CD14-positive monocyte (primary cell): ENCODE results near the gene LPIN1. TPM values are rescaled to one million over a fixed set of nuclear protein-coding genes. Genes with fewer than 3 reads are reported as not detected.

Source experiments
- DNase-seq, 3 donors: peaks; one replicate each; pipeline ENCODE4 v3.0.0-alpha.2; 2011 to 2022
- H2AFZ ChIP-seq: 2 replicates; pipeline ENCODE4 v1.6.0; 2012; ENCODE audit warnings: mild to moderate bottlenecking, low read depth, low read length, inconsistent platforms; ENCODE audit not compliant: insufficient read depth, poor library complexity, severe bottlenecking
- H3K27ac ChIP-seq, 2 donors: 1 replicate in 1 of 2; 2 replicates in 1 of 2; pipeline ENCODE4 v1.5.1; 2012 to 2013; ENCODE audit warnings: low read length in 2 of 2, control low read depth in 1 of 2, inconsistent platforms in 1 of 2, low read depth in 1 of 2, mild to moderate bottlenecking in 1 of 2
- H3K27me3 ChIP-seq, 2 donors: one replicate each; pipeline versions ENCODE4 v1.6.0 to v1.6.1; 2011 to 2013; ENCODE audit warnings: low read length in 2 of 2; ENCODE audit not compliant: control insufficient read depth in 2 of 2, insufficient read depth in 2 of 2
- H3K36me3 ChIP-seq, 2 donors: replicated peaks in 1 of 2; 1 replicate in 1 of 2; 2 replicates in 1 of 2; pipeline versions ENCODE4 v1.5.1 to v1.6.1; 2012 to 2013; ENCODE audit warnings: low read length in 2 of 2, control low read depth in 1 of 2, inconsistent platforms in 1 of 2, mild to moderate bottlenecking in 1 of 2; ENCODE audit not compliant: insufficient read depth in 2 of 2, control insufficient read depth in 1 of 2
- H3K4me1 ChIP-seq, 2 donors: 1 replicate in 1 of 2; 2 replicates in 1 of 2; pipeline versions ENCODE4 v1.5.1 to v1.6.1; 2012 to 2013; ENCODE audit warnings: low read length in 2 of 2, control low read depth in 1 of 2, inconsistent platforms in 1 of 2, mild to moderate bottlenecking in 1 of 2, moderate library complexity in 1 of 2; ENCODE audit not compliant: insufficient read depth in 2 of 2, control insufficient read depth in 1 of 2
- H3K4me2 ChIP-seq: replicated peaks from 2 replicates; pipeline ENCODE3; 2012; ENCODE audit warnings: low read length, moderate library complexity, mild to moderate bottlenecking; ENCODE audit not compliant: poor library complexity, severe bottlenecking; ENCODE audit errors: extremely low read depth
- H3K4me3 ChIP-seq, 3 experiments: fragments of 200-600 bp in 1 of 3; sonication (generic) in 1 of 3; replicated peaks in 1 of 3; 1 replicate in 2 of 3; 2 replicates in 1 of 3; pipeline ENCODE4 v1.5.1; 2011 to 2013; ENCODE audit warnings: low read length in 3 of 3, mild to moderate bottlenecking in 3 of 3, control low read depth in 2 of 3, low read depth in 2 of 3, inconsistent platforms in 1 of 3, moderate library complexity in 1 of 3
- H3K79me2 ChIP-seq: 2 replicates; pipeline ENCODE4 v1.6.0; 2012; ENCODE audit warnings: mild to moderate bottlenecking, control low read depth, inconsistent platforms, low read length, moderate library complexity; ENCODE audit not compliant: insufficient read depth
- H3K9ac ChIP-seq: 2 replicates; pipeline ENCODE4 v1.6.0; 2017; ENCODE audit warnings: low read length, mild to moderate bottlenecking; ENCODE audit not compliant: insufficient read depth, poor library complexity, severe bottlenecking
- H3K9me3 ChIP-seq, 2 donors: replicated peaks in 1 of 2; 1 replicate in 1 of 2; 2 replicates in 1 of 2; pipeline versions ENCODE4 v1.5.1 to v1.6.1; 2012 to 2013; ENCODE audit warnings: low read length in 2 of 2, control low read depth in 1 of 2; ENCODE audit not compliant: control insufficient read depth in 1 of 2, insufficient read depth in 1 of 2
- H4K20me1 ChIP-seq: 2 replicates; pipeline ENCODE4 v1.6.0; 2012; ENCODE audit warnings: mild to moderate bottlenecking, low read length, control low read depth, moderate library complexity; ENCODE audit not compliant: insufficient read depth
- H3K27ac Mint-ChIP-seq, 7 donors: one replicate each; pipeline ENCODE4 v1.8.0; 2020; ENCODE audit warnings: mild to moderate bottlenecking in 7 of 7, mixed read lengths in 7 of 7, moderate library complexity in 6 of 7, inconsistent platforms in 2 of 7
- H3K27me3 Mint-ChIP-seq, 3 donors: one replicate each; pipeline ENCODE4 v1.8.0; 2021 to 2022; ENCODE audit warnings: low read depth in 3 of 3, mild to moderate bottlenecking in 3 of 3, mixed read lengths in 3 of 3, moderate library complexity in 3 of 3, inconsistent platforms in 1 of 3
- H3K36me3 Mint-ChIP-seq, 2 donors: one replicate each; pipeline ENCODE4 v1.8.0; 2020; ENCODE audit warnings: mixed read lengths in 2 of 2, inconsistent platforms in 1 of 2, mild to moderate bottlenecking in 1 of 2
- H3K4me1 Mint-ChIP-seq: one replicate; pipeline ENCODE4 v1.8.0; 2020; ENCODE audit warnings: mild to moderate bottlenecking, mixed read lengths
- H3K4me3 Mint-ChIP-seq, 2 donors: one replicate each; pipeline ENCODE4 v1.8.0; 2020; ENCODE audit warnings: mild to moderate bottlenecking in 2 of 2, mixed read lengths in 2 of 2, moderate library complexity in 1 of 2
- H3K9me3 Mint-ChIP-seq, 7 donors: one replicate each; pipeline ENCODE4 v1.8.0; 2020 to 2022; ENCODE audit warnings: mixed read lengths in 7 of 7, mild to moderate bottlenecking in 6 of 7, moderate library complexity in 6 of 7, inconsistent platforms in 2 of 7
- CTCF ChIP-seq: fragments of 200-600 bp; IDR thresholded peaks from one replicate; pipeline ENCODE4 v1.8.0; 2022; ENCODE audit warnings: antibody characterized with exemption, mild to moderate bottlenecking
- WGBS: methylation state at CpG from one replicate; pipeline ENCODE4 v1.1.5; 2013; ENCODE audit warnings: missing lambda C conversion rate; ENCODE audit not compliant: insufficient coverage; 5-methylcytosine and 5-hydroxymethylcytosine counted together
- intact Hi-C, 2 donors: fragments of 100-400 bp; cut with micrococcal nuclease; formaldehyde crosslinking; loops; one replicate each; pipeline versions ENCODE4 v1.15.0 to v1.15.1; 2023
- polyA plus RNA-seq, 3 donors: library from polyadenylated mRNA; depleted of rRNA in 1 of 3; unstranded in 2 of 3; stranded (reverse) in 1 of 3; fragments of 300-500 nt in 2 of 3; fragments of >200 nt in 1 of 3; fragmentation: Illumina TruSeq in 2 of 3; gene quantifications; 1 replicate in 2 of 3; 2 replicates in 1 of 3; pipeline ENCODE4 v1.2.3, GENCODE V29; 2012 to 2021

Gene LPIN1
- polyA plus RNA-seq, 3 donors: 1.8 to 17.6 (median 2.7) TPM

- H3K27ac Mint-ChIP-seq: peak overlapping the region in 5 of 7 donors; percentile 17 to 72 (median 36)
- Histone ChIP-seq H4K20me1 (no peaks in the 10 kb centered on the region), H3K79me2 (no peaks in the 10 kb centered on the region), H3K36me3 (no peaks in the 10 kb centered on the region), H3K27me3 (no peaks in the 10 kb centered on the region), H3K4me3 (no peak overlapping the region), H3K9me3 (no peaks in the 10 kb centered on the region), H2AFZ (peak overlapping the region; percentile 44), H3K4me1 (peaks cover 35 to 38% of the 10 kb centered on the region in 2 donors), H3K27ac (peak overlapping the region in 1 of 2 donors; percentile 17), H3K9ac (no peak overlapping the region), H3K4me2 (no peak overlapping the region)
- intact Hi-C loops: no loop called here
- peak; percentile 65 to 88 (median 71) for DNase-seq
- H3K36me3 Mint-ChIP-seq: peaks cover 0 to 3% of the 10 kb centered on the region in 2 donors
- no peaks in the 10 kb centered on the region for H3K9me3 Mint-ChIP-seq
- peaks cover 2 to 12% (median 8%) of the 10 kb centered on the region in 3 donors for H3K27me3 Mint-ChIP-seq
- WGBS: 3% methylated on average over 14 of the region's 16 CpGs
- TF ChIP-seq CTCF: no peak
- H3K4me1 Mint-ChIP-seq: peaks cover 34% of the 10 kb centered on the region
- peak overlapping the region in 1 of 2 donors; percentile 43 for H3K4me3 Mint-ChIP-seq
Measured at GRCh38 chr2:11697103-11697871, 49.1 kb upstream of the LPIN1 start.

- peaks cover 29% of the 10 kb centered on the region for H3K4me1 Mint-ChIP-seq
- H3K27me3 Mint-ChIP-seq: peaks cover 0 to 12% (median 6%) of the 10 kb centered on the region in 3 donors
- WGBS: 65% methylated on average over 23 of the region's 24 CpGs
- no peaks in the 10 kb centered on the region for H4K20me1 ChIP-seq
- H3K27me3 ChIP-seq: no peaks in the 10 kb centered on the region
- no peak overlapping the region for H3K4me2 ChIP-seq
- H3K4me3 ChIP-seq: no peak overlapping the region
- peaks cover 37 to 38% of the 10 kb centered on the region in 2 donors for H3K4me1 ChIP-seq
- no peak overlapping the region for H3K9ac ChIP-seq
- H3K36me3 Mint-ChIP-seq: no peaks in the 10 kb centered on the region
- H3K36me3 ChIP-seq: no peaks in the 10 kb centered on the region
- DNase-seq: peak; percentile 29 to 63 (median 46)
- H3K27ac Mint-ChIP-seq: peak overlapping the region in 2 of 7 donors; percentile 36 to 72
- no peaks in the 10 kb centered on the region for H3K79me2 ChIP-seq
- no peaks in the 10 kb centered on the region for H3K9me3 Mint-ChIP-seq
- H3K4me3 Mint-ChIP-seq: no peak overlapping the region
- no peak overlapping the region for H3K27ac ChIP-seq
- no peak overlapping the region for H2AFZ ChIP-seq
- intact Hi-C loops: no loop called here
- H3K9me3 ChIP-seq: no peaks in the 10 kb centered on the region
- TF ChIP-seq CTCF: no peak
Measured at GRCh38 chr2:11698009-11698922, 48.2 kb upstream of the LPIN1 start.
